Pons (tissue), 1 donor: ENCODE results near the gene AMOTL2.
A peak's percentile ranks its signal among the peaks of the same experiment; 100 is the strongest.

Experiments
- DNase-seq: peaks from one replicate; pipeline ENCODE4 v3.0.0-alpha.2; 2016; ENCODE audit warnings: low spot score

AMOTL2 gene

DNA sequence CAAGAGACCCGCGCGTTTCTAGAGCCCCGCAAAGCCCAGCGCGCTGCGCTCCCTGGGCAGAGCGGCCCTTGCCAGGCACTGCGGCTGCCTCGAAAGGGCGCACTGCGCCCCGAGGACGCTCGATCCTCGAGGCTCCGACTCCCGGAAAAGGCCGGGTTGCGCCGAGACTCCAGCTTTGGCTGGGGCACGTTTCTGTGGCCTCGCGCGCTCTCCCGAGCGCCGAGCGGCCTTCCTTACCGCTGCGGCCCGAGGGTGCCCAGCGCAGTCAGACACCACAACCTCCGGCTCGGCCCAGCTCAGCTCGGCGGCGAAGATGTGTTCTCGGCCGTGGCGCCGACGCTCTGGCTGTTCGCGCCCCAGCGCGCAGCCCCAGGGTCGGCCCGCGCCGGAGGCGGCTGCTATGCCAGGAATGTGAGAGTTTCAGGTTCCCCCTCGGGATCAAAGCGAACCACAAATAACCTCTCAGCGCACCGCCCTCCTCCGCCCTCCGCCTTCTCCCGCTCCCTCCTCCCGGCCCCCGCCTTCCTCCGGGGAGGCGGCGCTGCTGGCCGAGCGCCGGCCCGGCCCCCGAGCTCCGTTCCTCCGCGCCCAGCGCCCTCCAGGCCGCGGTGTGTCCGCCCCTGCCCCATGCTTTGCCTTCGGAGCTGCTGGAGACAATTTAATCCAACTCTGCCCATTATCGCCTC is at the start of gene AMOTL2:
AMOTL2 (minus strand) TSS at position 343 of the 686 bp plus-strand sequence. CDS start 3,014 bp downstream, outside the sequence.
- peak; percentile 75 for DNase-seq

DNA sequence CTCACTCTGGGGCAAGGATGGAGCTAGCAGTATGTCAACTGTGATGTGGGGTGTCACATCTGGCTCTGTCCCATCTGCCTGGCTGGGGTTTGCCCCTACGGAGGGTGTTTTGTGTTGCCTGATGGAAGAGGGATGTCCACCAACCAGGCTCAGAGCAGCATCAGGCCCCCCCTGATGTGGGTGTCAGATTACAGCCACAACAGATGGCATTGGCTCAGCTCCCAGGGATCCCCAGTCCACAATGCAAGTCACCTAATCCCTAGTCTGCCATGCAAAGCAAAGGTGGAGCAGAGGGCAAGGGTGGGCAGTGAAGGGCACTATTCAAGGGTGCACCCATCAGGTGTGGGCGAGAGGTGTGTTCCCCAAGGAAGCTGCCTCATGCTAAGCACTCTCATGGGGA is 48.9 kb upstream of the AMOTL2 start:
- no peak for DNase-seq

DNA sequence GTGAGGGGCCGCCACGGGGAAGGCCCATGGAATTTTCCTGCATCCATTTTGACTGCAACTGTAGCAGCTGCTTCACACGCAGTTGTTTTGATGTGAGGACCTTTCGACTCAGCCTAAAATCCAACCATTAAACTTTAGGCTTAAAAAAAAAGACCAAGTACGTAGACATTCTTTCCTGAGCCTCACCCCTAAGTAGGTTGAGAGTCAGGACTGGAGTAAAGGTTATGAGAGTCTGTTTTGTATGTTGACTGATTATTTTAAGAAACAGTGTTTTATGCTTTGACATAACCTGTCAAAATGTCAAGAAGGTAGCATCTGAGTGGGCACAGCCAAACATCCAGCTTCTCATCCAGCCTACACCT is 45.7 kb upstream of the AMOTL2 start:
- no peak for DNase-seq

DNA sequence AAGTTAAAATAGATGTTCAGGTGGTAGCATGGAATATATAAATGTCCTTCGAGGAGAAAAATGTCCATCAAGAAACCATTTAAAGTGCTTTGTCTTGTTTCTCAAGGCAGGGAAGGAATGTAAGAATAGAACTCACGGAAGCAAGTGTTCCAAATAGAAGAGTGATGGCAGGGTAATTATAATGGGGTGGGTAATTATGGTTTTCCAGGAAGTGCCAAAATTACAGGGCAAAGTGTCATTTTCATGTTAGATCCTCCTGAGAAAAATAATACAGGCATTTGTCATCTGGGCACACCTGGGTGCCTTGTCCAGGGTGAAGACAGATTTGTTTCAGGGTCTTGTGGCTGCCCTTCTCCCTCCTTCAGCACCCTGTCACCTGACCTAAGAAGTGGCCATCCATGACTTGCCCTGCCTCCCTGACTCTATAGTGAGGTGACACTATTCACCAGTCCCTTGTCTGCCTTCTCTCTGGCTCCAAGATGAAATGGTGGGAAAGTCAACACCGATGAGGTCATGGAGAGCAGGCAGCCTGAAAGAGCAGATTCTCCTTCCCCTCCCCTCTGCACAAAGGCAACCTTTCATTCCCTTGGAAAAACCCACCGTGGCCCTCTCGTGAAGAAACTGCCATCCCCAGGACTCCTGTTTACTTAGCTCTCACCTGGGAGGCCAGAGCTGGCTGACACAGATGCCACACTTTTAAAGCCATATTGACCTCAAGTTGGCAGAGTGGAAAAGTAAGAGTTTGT is 45.1 kb upstream of the AMOTL2 start:
- no peak for DNase-seq

DNA sequence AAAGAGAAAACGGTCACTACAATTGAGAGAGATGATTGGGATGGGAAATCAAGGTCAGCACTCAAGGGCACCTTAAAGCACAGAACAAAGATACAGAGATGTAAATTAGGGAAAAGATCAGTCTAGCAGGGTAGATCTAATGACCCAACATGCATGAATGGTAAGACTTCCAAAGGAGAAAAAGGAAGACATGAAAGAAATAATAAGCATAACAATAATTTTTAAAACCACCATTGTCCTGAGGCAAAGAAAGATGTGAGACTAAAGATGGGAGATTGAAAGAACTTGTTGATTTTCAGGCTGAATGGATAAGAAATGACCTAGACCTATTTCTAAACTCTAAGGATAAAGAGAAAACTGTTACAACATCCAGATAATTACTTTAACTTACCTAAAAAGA is 34.8 kb upstream of the AMOTL2 start:
- no peak for DNase-seq

DNA sequence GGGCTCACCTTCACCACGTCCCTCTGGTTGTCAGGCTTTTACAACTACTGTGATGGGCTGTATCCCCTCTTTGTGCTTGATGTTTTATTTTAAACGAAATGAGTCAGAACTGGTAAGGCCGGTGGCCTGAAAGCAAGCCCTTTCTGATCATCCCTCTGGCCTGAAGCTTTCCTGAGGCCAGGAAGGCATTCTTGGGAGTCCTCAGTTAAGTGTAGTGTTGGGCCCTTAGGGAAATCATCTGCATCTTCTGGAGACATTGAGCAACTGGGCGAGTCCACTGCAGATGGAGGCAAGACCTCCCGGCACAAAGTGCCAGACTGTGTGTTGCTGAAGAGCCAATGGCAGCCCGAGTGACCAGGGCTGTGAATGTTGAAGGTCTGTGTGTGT is 33.0 kb upstream of the AMOTL2 start:
- DNase-seq = peak; percentile 46

DNA sequence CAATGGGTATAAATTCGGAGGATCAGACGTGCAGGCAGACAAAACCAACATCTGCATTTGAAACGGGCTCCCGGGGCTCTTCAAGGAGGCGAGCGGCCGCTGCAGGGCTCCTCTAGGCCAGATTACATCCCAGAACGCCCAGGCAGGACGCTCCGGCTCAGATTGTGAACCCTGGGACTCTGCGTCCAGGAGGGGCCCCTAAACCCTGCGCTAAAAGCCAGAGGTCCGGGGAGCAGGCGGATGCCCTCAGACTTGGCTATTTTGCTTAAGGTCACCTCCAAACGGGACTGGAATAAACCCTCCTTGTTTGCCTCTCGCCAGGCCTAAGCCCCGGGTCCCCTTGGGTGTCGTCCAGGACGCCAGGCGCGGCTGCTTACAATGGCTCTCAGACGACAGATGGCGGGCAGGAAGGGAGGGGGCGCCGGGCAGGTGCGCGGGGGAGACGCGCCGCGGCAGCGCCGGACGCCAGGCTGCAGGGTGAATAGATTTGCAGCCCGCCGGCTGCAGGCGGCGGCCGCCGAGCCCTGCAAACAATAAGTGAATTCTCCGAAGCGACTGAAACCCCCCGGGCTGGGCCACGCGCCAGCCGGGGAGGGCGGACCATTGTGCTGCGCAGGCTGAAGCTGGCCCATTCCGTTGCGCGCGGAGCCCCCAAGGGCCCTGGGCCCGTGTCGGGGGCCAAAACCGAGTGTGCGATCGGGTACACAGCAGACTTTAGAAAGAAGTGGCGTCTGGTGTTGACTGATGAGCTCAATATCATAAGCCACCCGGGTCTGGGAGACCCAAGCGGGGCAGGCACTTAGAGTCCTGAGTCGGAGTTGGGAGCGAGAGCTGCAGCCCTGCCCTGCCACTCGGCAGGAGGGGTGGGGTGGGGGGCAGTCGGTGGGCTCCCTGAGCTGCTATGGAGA is 32.3 kb upstream of the AMOTL2 start:
- peak; percentile 85 for DNase-seq

DNA sequence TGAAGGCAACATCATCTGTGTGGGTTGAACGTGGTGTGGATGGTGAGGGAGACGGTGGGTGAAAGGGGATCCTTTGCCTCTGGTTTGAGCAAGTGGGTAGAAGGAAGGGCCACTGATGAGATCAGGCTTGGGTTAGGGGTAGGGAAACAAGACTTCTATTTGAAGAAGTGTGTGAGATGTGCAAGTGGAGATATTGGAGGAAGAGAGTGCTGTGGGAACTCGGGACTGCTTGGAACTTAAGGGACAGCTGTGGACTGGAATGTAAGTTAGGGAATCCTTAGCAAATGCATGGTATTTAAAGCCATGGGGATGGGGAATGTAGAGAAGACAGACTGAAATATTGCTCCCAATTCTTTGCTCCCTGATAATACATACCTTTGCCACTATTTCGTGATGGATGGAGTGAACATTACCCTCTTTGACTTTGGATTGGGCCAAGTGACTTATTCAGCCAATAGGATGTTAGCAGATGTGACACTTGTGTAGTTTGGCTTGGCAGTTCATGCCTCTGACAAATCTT is 30.2 kb upstream of the AMOTL2 start:
- DNase-seq = no peak

DNA sequence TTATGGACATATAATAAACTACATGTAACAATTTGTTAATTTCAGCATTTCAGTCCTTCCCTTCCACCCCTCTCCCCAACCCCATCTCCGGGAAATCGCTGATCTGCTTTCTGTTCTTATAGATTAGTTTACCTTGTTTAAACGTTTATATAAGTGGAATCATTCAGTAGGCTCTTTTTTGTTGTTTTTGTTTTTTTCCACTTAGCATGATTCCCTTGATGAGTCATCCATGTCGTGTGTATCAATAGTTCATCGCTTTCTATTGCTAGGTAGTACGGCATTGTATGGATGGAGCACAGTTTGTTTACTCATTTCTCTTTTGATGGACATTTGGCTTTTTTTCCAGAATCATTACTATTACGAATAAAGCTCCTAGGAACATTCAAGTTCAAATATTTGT is 23.5 kb upstream of the AMOTL2 start:
- DNase-seq = no peak

DNA sequence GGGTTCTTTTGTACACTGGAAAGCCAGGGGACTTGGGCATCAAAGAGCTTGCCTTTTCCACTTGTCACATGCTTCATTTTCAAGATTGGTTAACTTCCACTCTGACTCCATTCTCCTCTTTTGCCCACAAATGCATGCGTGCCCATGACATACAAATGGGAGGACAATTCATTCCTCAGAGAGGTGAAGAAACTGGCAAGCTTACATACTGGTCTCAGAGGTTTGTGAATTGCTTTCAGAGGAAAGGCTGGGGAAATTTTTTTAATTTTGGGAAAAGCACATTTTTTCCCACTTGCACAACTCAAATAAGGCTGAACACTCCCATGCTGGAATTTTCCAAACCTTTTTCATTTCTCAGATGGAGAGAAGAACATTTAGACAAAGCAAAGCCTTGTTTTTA is 20.9 kb upstream of the AMOTL2 start:
- no peak for DNase-seq

DNA sequence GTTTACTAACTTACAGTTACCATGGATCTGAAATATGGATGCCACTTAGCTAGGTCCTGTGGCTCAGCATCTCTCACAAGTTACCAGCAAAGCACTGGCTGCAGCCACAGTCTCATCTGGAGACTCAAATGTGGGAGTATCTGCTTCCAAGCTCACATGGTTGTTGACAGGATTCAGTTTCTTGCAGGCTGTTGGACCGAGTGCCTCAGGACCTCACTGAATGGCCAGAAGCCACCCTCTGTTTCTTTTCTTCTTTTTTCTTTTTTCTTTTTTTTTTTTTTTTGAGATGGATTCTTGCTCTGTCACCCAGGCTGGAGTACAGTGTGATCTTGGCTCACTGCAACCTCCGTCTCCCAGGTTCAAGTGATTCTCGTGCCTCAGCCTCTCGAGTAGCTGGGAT is 20.1 kb upstream of the AMOTL2 start:
- no peak for DNase-seq

DNA sequence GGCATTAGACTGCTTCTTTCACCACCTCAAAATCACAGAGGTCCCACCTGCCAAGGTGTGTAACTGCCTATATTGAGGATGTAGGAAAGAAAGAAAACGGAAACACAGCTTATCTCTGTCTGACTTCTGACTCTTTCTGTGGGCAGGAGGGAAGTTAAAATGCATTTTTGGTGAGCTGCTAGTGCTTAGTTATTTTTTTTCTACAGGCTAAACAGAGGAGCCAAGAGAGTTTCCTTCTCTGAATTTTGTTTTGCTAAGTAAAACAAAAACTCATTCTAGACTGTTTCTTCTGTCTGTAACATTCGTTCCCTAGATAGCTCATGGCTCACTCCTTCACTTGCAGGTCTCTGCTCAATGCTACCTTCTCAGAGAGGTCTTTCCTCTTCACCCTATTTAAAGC is 18.8 kb upstream of the AMOTL2 start:
- no peak for DNase-seq

DNA sequence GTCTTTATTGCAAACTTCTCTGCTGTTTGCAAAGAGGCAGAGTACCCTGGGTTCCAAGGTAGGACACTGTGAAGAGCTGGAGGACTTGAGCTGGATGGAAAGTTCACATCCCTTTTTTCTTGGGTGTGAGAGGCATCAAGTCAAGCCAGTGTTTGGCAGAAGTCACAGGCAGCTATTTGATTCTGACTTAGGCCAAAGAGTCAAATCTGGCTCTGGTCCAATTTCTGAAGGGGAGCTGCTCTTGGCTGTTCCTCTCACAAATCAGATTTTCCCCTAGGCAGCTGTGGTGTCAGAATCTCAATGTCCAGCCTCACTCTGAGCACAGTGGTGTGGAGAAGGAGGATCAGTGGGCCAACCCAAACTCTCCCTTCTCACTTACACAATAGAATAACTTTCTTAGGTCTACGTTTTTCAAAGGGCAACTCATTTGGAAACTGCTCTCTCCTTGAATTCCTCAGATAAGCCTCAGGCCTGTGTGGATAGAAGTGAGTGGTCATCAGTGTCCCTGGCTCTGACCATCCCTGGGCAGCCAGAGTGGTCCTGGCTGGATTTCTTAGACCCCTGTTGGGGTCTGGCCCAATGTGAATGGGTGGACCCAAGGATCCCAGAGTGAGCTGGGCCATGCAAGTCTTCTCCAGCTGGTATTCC is 18.2 kb upstream of the AMOTL2 start:
- peak; percentile 68 for DNase-seq

DNA sequence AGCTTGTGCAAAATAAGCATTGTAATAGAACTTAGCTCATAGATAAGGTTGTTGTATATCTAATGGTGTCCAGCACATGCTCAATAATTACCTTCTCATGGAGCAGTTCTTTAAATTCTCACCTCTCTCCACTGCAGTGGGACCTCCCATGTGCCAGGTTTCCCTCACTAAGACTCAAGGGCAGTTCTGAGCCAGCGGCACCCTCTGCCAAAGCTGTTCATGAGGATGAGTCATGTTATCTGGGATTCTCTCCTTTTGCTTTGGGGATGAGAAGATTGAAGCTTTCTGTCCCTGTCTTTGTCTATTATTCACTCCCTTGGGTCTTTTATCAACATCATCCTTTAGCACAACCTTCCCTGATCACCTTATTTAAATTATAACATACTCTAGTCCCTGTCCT is 15.6 kb upstream of the AMOTL2 start:
- no peak for DNase-seq

DNA sequence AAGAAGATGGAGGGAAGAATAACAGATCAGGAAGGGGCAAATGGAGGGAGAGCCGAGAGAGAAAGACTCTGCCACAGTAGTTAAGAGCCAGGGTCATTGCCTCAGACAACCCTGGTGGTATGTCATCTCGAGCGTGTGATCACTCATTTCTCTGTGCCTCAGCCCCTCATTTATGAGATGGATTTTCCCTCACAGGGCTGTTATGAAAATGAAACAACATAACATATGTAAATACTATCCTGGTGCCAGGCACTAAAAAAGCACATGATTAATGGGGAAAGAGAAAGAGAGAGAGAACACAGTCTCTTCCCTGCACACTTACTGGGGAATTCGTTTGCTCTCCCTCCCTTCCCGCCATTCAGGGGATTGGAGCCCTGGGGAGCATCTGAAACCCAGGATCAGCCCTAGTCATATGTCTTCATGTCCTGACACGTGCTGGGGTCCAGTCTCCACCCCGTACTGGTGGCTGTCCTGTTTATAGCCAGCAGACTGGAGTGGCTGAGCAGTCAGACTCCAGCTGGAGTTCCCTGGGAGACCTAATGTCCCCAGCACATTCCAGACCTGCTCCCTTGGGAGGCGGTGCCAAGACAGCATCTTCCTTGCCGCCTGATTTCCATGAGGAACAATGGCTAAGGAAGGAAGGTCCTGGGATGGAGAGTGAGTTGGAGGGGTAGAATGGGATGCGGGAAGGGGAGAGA is 14.7 kb upstream of the AMOTL2 start:
- DNase-seq = no peak

DNA sequence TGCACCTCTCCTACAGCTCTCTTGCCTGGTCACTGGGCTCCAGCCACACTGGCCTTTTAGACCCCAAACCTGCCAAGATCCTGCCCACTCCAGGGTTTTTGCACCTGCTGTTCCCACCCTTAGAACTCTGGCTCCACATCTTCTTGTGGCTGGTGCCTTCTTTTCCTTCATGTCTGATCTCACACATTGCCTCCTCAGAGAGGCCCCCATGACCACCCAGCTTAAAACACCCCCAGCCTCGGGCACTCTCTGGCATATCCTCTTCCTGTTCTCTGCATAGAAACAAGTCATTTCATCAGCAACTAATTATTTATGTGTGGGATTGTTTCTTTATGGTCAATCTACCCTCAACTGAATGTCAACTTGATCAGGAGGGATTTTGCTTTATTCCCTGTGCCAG is 14.0 kb upstream of the AMOTL2 start:
- DNase-seq = no peak

DNA sequence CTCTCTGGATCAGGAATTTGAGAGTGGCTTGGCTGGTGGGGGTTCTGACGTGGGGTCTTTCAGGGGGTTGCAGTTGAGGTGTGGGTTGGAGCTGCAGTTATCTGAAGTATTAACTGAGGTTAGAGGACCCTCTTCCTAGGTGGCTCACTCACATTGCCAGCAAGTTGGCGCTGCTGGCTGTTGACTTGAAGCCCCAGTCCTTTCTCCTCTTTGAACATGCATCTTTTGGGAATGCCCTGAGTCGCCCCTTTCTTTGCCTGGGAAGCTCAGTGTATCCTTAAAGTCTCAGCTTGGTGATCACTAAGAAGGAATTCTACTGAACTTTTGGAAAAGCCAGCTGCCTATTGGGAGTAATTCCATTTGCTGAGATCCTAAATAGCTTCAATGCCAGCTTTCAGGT is 13.0 kb upstream of the AMOTL2 start:
- DNase-seq = no peak

DNA sequence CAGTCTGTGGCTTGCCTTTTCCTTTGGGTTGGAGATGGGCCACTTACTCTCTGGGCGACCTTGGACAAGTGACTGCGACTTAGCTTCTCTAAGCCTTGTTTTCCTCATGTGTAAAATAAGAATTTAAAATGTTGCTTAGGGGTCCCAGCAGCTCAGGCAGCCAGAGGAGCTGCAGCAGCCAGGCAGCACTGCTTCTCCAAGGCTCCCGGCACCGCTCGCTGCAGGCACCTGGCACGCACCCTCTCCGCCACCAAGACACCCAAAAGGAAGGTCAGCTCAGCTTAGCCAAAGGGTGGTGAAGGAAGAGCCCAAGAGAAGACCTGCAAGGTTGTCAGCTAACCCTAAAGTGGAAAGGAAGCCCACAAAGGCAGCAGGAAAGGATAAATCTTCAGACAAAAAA is 10.7 kb upstream of the AMOTL2 start:
- no peak for DNase-seq

DNA sequence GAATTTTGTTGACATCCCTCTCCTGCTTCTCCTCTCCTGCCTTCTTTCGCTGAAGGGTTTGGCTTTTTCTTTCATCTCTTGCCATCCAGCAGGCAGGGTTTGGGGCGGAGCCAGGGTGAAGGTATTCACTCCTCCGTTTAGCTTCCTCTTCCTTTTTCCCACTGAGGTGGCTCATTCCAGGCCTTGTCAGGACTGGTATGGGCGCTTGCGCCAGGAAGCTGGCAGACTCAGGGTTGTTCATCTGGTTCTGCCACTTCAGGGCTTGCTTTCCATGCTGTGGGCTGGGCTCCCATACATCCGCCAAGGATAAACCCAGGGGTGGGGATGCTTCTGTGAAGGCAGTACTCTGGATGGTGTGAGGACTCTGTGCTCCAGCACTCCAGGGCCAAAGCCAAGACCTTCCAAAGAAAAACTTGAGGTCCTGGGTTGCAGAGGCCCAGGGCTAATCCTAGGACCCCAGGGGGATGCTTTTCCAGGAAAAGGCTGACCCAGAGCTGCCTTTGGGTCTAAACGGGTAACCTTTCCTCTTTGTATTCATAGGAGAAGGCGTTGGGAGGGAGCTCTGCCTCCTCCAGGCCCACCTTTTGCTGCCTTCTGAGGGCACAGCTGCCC is 7.7 kb upstream of the AMOTL2 start:
- DNase-seq = no peak

DNA sequence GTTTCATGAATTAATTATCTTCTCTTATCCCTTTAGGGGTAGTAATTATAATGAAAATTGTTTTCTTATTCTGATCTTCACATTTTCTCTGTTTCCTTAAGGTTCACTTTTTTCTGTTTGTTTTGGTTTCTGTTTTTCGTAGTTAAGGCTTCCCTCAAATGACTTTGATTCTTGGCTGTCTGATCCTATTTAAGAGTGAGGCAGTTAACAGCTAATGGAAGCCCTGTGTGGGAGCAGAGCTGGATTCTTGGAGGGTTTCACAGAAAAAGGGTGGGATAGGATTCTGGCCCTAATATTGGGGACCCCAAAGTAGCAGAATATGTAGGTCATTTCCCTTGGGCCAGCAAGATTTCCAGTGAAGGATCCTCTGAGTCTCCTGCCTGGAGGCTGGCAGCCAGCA is 6.8 kb upstream of the AMOTL2 start:
- DNase-seq = no peak

DNA sequence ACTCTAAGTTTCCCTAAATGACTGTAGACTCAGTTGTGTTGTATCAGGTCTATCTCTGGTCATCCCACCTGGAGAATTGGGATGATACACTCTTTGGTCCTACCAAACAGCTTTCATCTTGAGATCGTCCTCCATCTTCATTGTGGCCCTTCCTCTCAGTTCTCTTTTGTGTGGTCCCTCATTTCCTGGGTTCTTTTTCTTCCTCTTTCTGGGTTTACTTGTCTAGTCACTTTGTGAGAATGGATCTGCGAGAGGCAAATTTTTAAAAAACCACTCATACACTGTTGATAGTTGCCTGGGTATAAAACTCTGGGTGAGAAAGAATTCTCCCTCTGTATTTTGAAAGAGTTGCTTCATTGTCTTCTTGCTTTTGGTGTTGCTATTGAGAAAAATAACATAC is 6.0 kb upstream of the AMOTL2 start:
- DNase-seq = no peak
